HCT116 (cell line): ENCODE measurements around the gene KYNU. TPM values are rescaled to one million over a fixed set of nuclear protein-coding genes. Genes with fewer than 3 reads are reported as not detected.

Experiments used
- ATAC-seq: fragments of 200-7000 bp; cut with Tn5 transposase; 2 replicates; pipeline ENCODE4 v1.9.1; 2020; ENCODE audit warnings: mild to moderate bottlenecking, moderate library complexity
- BruUV-seq: library from RNA; stranded (reverse); fragments of 400-500 nt; replicated peaks from 2 replicates; lab custom pipeline; 2021; lab: Mats Ljungman, UMichigan
- CTCF ChIA-PET: fragments of 300-600 bp; sonication (Branson Sonifier 250); formaldehyde crosslinking; loops from one replicate; lab custom pipeline; 2021; ENCODE audit warnings: antibody characterized with exemption; lab: Charles Lee
- POLR2A ChIA-PET: fragments of 300-600, 350-600 bp; sonication (Branson Sonifier 250); formaldehyde crosslinking; loops from one replicate; lab custom pipeline; 2021; ENCODE audit warnings: antibody characterized with exemption; lab: Charles Lee
- RAD21 ChIA-PET, 2 experiments: fragments of 300-600 bp; sonication (Branson Sonifier 250); formaldehyde crosslinking; loops; one replicate each; lab custom pipeline; 2023; ENCODE audit warnings: low total read pairs in 2 of 2; ENCODE audit not compliant: uncharacterized antibody in 2 of 2, unreplicated experiment in 2 of 2, low non-redundant PET in 1 of 2; lab: Charles Lee
- DNase-seq: peaks from one replicate; pipeline ENCODE4 v3.0.0-alpha.2; 2010; ENCODE audit warnings: low read depth, low spot score
- H2AFZ ChIP-seq: fragments of 200-600 bp; shearing (Covaris generic), sonication (generic); 2 replicates; pipeline ENCODE4 v1.6.1; 2017; ENCODE audit warnings: low read depth, mixed run types, mixed read lengths, antibody characterized with exemption, low read length; ENCODE audit not compliant: poor library complexity, severe bottlenecking
- H3K27ac ChIP-seq: 2 replicates; pipeline ENCODE4 v1.5.1; 2012; ENCODE audit warnings: low read depth, low read length
- H3K27me3 ChIP-seq: fragments of 200-600 bp; sonication (generic); 2 replicates; pipeline ENCODE4 v1.6.1; 2016; ENCODE audit warnings: mixed run types, low read length, mixed read lengths; ENCODE audit not compliant: insufficient read depth
- H3K36me3 ChIP-seq, 2 experiments: fragments of 200-500 bp in 1 of 2; fragments of 200-600 bp in 1 of 2; sonication (Bioruptor generic) in 1 of 2; sonication (generic) in 1 of 2; 2 replicates each; pipeline versions ENCODE4 v1.5.1 to v1.6.1; 2014 to 2016; ENCODE audit warnings: low read length in 2 of 2, inconsistent platforms in 1 of 2, mixed read lengths in 1 of 2, mixed run types in 1 of 2; ENCODE audit not compliant: insufficient read depth in 2 of 2, control insufficient read depth in 1 of 2
- H3K4me1 ChIP-seq, 2 experiments: fragments of 200-600 bp in 1 of 2; sonication (generic) in 1 of 2; 2 replicates each; pipeline versions ENCODE4 v1.5.1 to v1.6.1; 2012 to 2017; ENCODE audit warnings: low read length in 2 of 2, inconsistent platforms in 1 of 2, mild to moderate bottlenecking in 1 of 2, mixed read lengths in 1 of 2, mixed run types in 1 of 2, moderate library complexity in 1 of 2; ENCODE audit not compliant: insufficient read depth in 2 of 2, control insufficient read depth in 1 of 2
- H3K4me2 ChIP-seq: fragments of 200-600 bp; sonication (generic); 2 replicates; pipeline ENCODE4 v1.6.1; 2017; ENCODE audit warnings: mixed run types, low read length, mixed read lengths
- H3K4me3 ChIP-seq, 2 experiments: fragments of 200-600 bp in 1 of 2; sonication (generic) in 1 of 2; replicated peaks in 1 of 2; 2 replicates each; pipeline ENCODE4 v1.5.1; 2011 to 2016; ENCODE audit warnings: low read length in 2 of 2, control low read depth in 1 of 2, low read depth in 1 of 2, mild to moderate bottlenecking in 1 of 2, mixed read lengths in 1 of 2, mixed run types in 1 of 2
- H3K79me2 ChIP-seq: fragments of 200-600 bp; sonication (generic); 2 replicates; pipeline ENCODE4 v1.6.1; 2017; ENCODE audit warnings: mild to moderate bottlenecking, mixed run types, low read length, moderate library complexity, mixed read lengths; ENCODE audit not compliant: insufficient read depth
- H3K9ac ChIP-seq: fragments of 200-600 bp; sonication (generic); 2 replicates; pipeline ENCODE4 v1.6.1; 2016; ENCODE audit warnings: low read length, mixed read lengths
- H3K9me2 ChIP-seq: fragments of 200-600 bp; sonication (generic), shearing (Covaris generic); 2 replicates; pipeline ENCODE4 v1.6.1; 2017; ENCODE audit warnings: mixed run types, mild to moderate bottlenecking, moderate library complexity; ENCODE audit not compliant: insufficient read depth
- H3K9me3 ChIP-seq, 2 experiments: fragments of 200-500 bp in 1 of 2; fragments of 200-600 bp in 1 of 2; sonication (Bioruptor generic) in 1 of 2; sonication (generic) in 1 of 2; 2 replicates each; pipeline ENCODE4 v1.6.1; 2014 to 2017; ENCODE audit warnings: low read length in 2 of 2, mixed read lengths in 2 of 2, inconsistent platforms in 1 of 2, low read depth in 1 of 2, mild to moderate bottlenecking in 1 of 2, mixed run types in 1 of 2, moderate library complexity in 1 of 2; ENCODE audit not compliant: control insufficient read depth in 1 of 2, insufficient read depth in 1 of 2
- H4K20me1 ChIP-seq: fragments of 200-600 bp; sonication (generic), shearing (Covaris generic); 2 replicates; pipeline ENCODE4 v1.6.1; 2017; ENCODE audit warnings: mixed run types, mild to moderate bottlenecking, moderate library complexity; ENCODE audit not compliant: insufficient read depth
- CBX3 ChIP-seq: IDR thresholded peaks from 2 replicates; pipeline ENCODE4 v1.6.1; 2012; ENCODE audit warnings: low read depth
- EGR1 ChIP-seq: IDR thresholded peaks from 2 replicates; pipeline ENCODE4 v1.6.1; 2012; ENCODE audit warnings: low read depth
- ELF1 ChIP-seq: IDR thresholded peaks from 2 replicates; pipeline ENCODE4 v1.6.1; 2012; ENCODE audit warnings: low read depth, borderline replicate concordance
- EZH2 ChIP-seq: fragments of 200-600 bp; sonication (generic); IDR thresholded peaks from 2 replicates; pipeline ENCODE4 v1.6.1; 2017; ENCODE audit warnings: antibody characterized with exemption, mixed run types
- EZH2phosphoT487 ChIP-seq: fragments of 200-600 bp; IDR thresholded peaks from 2 replicates; pipeline ENCODE4 v1.6.1; 2018; ENCODE audit warnings: antibody characterized with exemption, borderline replicate concordance
- FOSL1 ChIP-seq: IDR thresholded peaks from 2 replicates; pipeline ENCODE4 v1.6.1; 2012; ENCODE audit warnings: low read depth
- JUND ChIP-seq: IDR thresholded peaks from 2 replicates; pipeline ENCODE4 v1.6.1; 2012
- POLR2A ChIP-seq: IDR thresholded peaks from 2 replicates; pipeline ENCODE4 v1.7.0; 2011; ENCODE audit warnings: borderline replicate concordance; ENCODE audit not compliant: insufficient read depth, insufficient read length; ENCODE audit errors: extremely low read depth
- POLR2AphosphoS5 ChIP-seq: IDR thresholded peaks from 2 replicates; pipeline ENCODE4 v1.6.1; 2011; ENCODE audit warnings: mild to moderate bottlenecking, low read depth, low read length, moderate library complexity
- RAD21 ChIP-seq: IDR thresholded peaks from 2 replicates; pipeline ENCODE4 v1.6.1; 2012; ENCODE audit warnings: low read depth, mild to moderate bottlenecking
- SIN3A ChIP-seq: IDR thresholded peaks from 2 replicates; pipeline ENCODE4 v1.6.1; 2012; ENCODE audit warnings: low read depth
- SP1 ChIP-seq: IDR thresholded peaks from 2 replicates; pipeline ENCODE4 v1.6.1; 2012; ENCODE audit warnings: low read depth
- TCF7L2 ChIP-seq: IDR thresholded peaks from 2 replicates; pipeline ENCODE4 v1.7.0; 2011; ENCODE audit warnings: borderline replicate concordance, inconsistent platforms; ENCODE audit not compliant: insufficient read depth, insufficient read length; ENCODE audit errors: extremely low read depth
- YY1 ChIP-seq: IDR thresholded peaks from 2 replicates; pipeline ENCODE4 v1.6.1; 2011; ENCODE audit warnings: low read length, low read depth, moderate library complexity, mild to moderate bottlenecking; ENCODE audit not compliant: insufficient replicate concordance; ENCODE audit errors: extremely low read depth
- ZFX ChIP-seq: fragments of 450-650 bp; IDR thresholded peaks from 2 replicates; pipeline ENCODE4 v1.6.1; 2017
- ZNF274 ChIP-seq: fragments of 200-500 bp; sonication (Bioruptor generic); IDR thresholded peaks from 2 replicates; pipeline ENCODE4 v1.6.1; 2014; ENCODE audit warnings: mild to moderate bottlenecking, low read depth, low read length, inconsistent platforms
- intact Hi-C: fragments of 100-400 bp; cut with micrococcal nuclease; formaldehyde crosslinking; loops from 2 replicates; pipeline ENCODE4 v1.10.0; 2022
- total RNA-seq: library from RNA; stranded (reverse); gene quantifications from one replicate; pipeline ENCODE4 v1.2.1, GENCODE V29; 2021; ENCODE audit not compliant: unreplicated experiment
- TF ChIP-seq, protein P1 (sequence below): IDR thresholded peaks from 2 replicates; pipeline ENCODE4 v1.6.1; 2011; ENCODE audit warnings: mild to moderate bottlenecking, low read length, moderate library complexity; ENCODE audit not compliant: insufficient replicate concordance; ENCODE audit errors: extremely low read depth
- TF ChIP-seq, protein P2 (sequence below): IDR thresholded peaks from 2 replicates; pipeline ENCODE4 v1.6.1; 2012; ENCODE audit warnings: low read depth
- TF ChIP-seq, protein P3 (sequence below): IDR thresholded peaks from 2 replicates; pipeline ENCODE4 v1.6.1; 2012
- TF ChIP-seq, protein P4 (sequence below), 3 experiments: fragments of 200-600 bp in 1 of 3; sonication (generic) in 1 of 3; IDR thresholded peaks in 2 of 3; conservative IDR thresholded peaks in 1 of 3; 2 replicates each; pipeline ENCODE4 v1.5.1; 2012 to 2017; ENCODE audit warnings: low read depth in 2 of 3, low read length in 2 of 3, antibody characterized with exemption in 1 of 3, borderline replicate concordance in 1 of 3, control low read depth in 1 of 3, mild to moderate bottlenecking in 1 of 3, mixed read lengths in 1 of 3, mixed run types in 1 of 3, moderate library complexity in 1 of 3; ENCODE audit not compliant: insufficient read depth in 1 of 3

Gene KYNU
- total RNA-seq, 1 experiment from 2014 or later: 0.22 TPM

GRCh38 chr2:142954493-142954892, 77.0 kb downstream of the KYNU start:
- Histone ChIP-seq H3K4me1 (no peaks in the 10 kb centered on the region), H4K20me1 (no peaks in the 10 kb centered on the region), H3K79me2 (no peaks in the 10 kb centered on the region), H3K4me3 (no peak overlapping the region), H3K9me3 (no peaks in the 10 kb centered on the region), H3K9me2 (no peaks in the 10 kb centered on the region), H3K36me3 (no peaks in the 10 kb centered on the region), H3K27ac (no peak overlapping the region), H3K27me3 (no peaks in the 10 kb centered on the region), H3K9ac (no peak overlapping the region), H2AFZ (no peak overlapping the region), H3K4me2 (no peak overlapping the region)
- ATAC-seq (no peak), DNase-seq (no peak)
- ChIA-PET RAD21 (no interaction called here), CTCF (no interaction called here), POLR2A (no interaction called here)
- BruUV-seq: no TSS peak
- intact Hi-C loops: no loop called here
- TF ChIP-seq SP1 (no peak), YY1 (no peak), CBX3 (no peak), EZH2 (no peak), EGR1 (no peak), ZFX (no peak), ELF1 (no peak), SIN3A (no peak), RAD21 (no peak), EZH2phosphoT487 (no peak), POLR2A (no peak), TCF7L2 (no peak), JUND (no peak), ZNF274 (no peak), POLR2AphosphoS5 (no peak), FOSL1 (no peak)
- TF ChIP-seq, protein P1, sequence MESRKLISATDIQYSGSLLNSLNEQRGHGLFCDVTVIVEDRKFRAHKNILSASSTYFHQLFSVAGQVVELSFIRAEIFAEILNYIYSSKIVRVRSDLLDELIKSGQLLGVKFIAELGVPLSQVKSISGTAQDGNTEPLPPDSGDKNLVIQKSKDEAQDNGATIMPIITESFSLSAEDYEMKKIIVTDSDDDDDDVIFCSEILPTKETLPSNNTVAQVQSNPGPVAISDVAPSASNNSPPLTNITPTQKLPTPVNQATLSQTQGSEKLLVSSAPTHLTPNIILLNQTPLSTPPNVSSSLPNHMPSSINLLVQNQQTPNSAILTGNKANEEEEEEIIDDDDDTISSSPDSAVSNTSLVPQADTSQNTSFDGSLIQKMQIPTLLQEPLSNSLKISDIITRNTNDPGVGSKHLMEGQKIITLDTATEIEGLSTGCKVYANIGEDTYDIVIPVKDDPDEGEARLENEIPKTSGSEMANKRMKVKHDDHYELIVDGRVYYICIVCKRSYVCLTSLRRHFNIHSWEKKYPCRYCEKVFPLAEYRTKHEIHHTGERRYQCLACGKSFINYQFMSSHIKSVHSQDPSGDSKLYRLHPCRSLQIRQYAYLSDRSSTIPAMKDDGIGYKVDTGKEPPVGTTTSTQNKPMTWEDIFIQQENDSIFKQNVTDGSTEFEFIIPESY: no peak
- TF ChIP-seq, protein P2, sequence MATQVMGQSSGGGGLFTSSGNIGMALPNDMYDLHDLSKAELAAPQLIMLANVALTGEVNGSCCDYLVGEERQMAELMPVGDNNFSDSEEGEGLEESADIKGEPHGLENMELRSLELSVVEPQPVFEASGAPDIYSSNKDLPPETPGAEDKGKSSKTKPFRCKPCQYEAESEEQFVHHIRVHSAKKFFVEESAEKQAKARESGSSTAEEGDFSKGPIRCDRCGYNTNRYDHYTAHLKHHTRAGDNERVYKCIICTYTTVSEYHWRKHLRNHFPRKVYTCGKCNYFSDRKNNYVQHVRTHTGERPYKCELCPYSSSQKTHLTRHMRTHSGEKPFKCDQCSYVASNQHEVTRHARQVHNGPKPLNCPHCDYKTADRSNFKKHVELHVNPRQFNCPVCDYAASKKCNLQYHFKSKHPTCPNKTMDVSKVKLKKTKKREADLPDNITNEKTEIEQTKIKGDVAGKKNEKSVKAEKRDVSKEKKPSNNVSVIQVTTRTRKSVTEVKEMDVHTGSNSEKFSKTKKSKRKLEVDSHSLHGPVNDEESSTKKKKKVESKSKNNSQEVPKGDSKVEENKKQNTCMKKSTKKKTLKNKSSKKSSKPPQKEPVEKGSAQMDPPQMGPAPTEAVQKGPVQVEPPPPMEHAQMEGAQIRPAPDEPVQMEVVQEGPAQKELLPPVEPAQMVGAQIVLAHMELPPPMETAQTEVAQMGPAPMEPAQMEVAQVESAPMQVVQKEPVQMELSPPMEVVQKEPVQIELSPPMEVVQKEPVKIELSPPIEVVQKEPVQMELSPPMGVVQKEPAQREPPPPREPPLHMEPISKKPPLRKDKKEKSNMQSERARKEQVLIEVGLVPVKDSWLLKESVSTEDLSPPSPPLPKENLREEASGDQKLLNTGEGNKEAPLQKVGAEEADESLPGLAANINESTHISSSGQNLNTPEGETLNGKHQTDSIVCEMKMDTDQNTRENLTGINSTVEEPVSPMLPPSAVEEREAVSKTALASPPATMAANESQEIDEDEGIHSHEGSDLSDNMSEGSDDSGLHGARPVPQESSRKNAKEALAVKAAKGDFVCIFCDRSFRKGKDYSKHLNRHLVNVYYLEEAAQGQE: no peak
- TF ChIP-seq, protein P3, sequence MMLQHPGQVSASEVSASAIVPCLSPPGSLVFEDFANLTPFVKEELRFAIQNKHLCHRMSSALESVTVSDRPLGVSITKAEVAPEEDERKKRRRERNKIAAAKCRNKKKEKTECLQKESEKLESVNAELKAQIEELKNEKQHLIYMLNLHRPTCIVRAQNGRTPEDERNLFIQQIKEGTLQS: no peak
- TF ChIP-seq, protein P4, sequence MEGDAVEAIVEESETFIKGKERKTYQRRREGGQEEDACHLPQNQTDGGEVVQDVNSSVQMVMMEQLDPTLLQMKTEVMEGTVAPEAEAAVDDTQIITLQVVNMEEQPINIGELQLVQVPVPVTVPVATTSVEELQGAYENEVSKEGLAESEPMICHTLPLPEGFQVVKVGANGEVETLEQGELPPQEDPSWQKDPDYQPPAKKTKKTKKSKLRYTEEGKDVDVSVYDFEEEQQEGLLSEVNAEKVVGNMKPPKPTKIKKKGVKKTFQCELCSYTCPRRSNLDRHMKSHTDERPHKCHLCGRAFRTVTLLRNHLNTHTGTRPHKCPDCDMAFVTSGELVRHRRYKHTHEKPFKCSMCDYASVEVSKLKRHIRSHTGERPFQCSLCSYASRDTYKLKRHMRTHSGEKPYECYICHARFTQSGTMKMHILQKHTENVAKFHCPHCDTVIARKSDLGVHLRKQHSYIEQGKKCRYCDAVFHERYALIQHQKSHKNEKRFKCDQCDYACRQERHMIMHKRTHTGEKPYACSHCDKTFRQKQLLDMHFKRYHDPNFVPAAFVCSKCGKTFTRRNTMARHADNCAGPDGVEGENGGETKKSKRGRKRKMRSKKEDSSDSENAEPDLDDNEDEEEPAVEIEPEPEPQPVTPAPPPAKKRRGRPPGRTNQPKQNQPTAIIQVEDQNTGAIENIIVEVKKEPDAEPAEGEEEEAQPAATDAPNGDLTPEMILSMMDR (IDR thresholded peaks at IDR 0.05 in 2 of 3, conservative IDR thresholded peaks at IDR 0.05 in 1 of 3; ENCODE audit: borderline replicate concordance in 1 of 3, insufficient read depth in 1 of 3, low read depth in 2 of 3, low read length in 2 of 3): no peak
